ENCODE results near the gene ATP2B2.

GRCh38 chr3:10492364-10493201 is 12.8 kb downstream of the ATP2B2 start:
- TF ChIP-seq POLR2A (IDR thresholded peaks at IDR 0.05) (no peak), CTCF (IDR thresholded peaks at IDR 0.05) (no peak), POLR2AphosphoS5 (IDR thresholded peaks at IDR 0.05) (no peak)
